B cell (primary cell): Measurements from ENCODE around the gene FIZ1. TPM values are rescaled to one million over a fixed set of nuclear protein-coding genes. Genes with fewer than 3 reads are reported as not detected.
A peak's percentile ranks its signal among the peaks of the same experiment; 100 is the strongest.

Source experiments
- ATAC-seq: fragments of 200-7000 bp; cut with Tn5 transposase; one replicate; pipeline ENCODE4 v1.10.0; 2021; ENCODE audit warnings: low read depth, mild to moderate bottlenecking, moderate number of reproducible peaks, moderate library complexity
- CTCF ChIA-PET: fragments of 350-600 bp; sonication (Branson Sonifier 250); formaldehyde crosslinking; loops from one replicate; lab custom pipeline; 2021; ENCODE audit warnings: antibody characterized with exemption, inconsistent platforms; lab: Charles Lee
- POLR2A ChIA-PET: fragments of 350-600 bp; sonication (Branson Sonifier 250); formaldehyde crosslinking; loops from one replicate; lab custom pipeline; 2021; ENCODE audit warnings: antibody characterized with exemption; lab: Charles Lee
- DNase-seq: peaks from one replicate; pipeline ENCODE4 v3.0.0; 2013
- H2AFZ ChIP-seq: 2 replicates; pipeline ENCODE4 v1.6.1; 2012; ENCODE audit warnings: mild to moderate bottlenecking, low read depth, low read length; ENCODE audit not compliant: insufficient read depth, poor library complexity, severe bottlenecking
- H3K27ac ChIP-seq, 2 donors: 1 replicate in 1 of 2; 2 replicates in 1 of 2; pipeline ENCODE4 v1.5.1; 2012 to 2013; ENCODE audit warnings: low read length in 2 of 2, mild to moderate bottlenecking in 2 of 2, moderate library complexity in 1 of 2
- H3K27me3 ChIP-seq, 4 experiments: fragments of 200-600 bp in 1 of 4; sonication (generic) in 1 of 4; replicated peaks in 1 of 4; 1 replicate in 2 of 4; 2 replicates in 2 of 4; pipeline versions ENCODE4 v1.6.1 to v1.7.0; 2013 to 2016; ENCODE audit warnings: low read length in 3 of 4, mild to moderate bottlenecking in 2 of 4, mixed read lengths in 1 of 4, moderate library complexity in 1 of 4; ENCODE audit not compliant: insufficient read depth in 4 of 4, control insufficient read depth in 3 of 4; ENCODE audit errors: control extremely low read depth in 1 of 4
- H3K36me3 ChIP-seq, 2 experiments: replicated peaks in 1 of 2; 1 replicate in 1 of 2; 2 replicates in 1 of 2; pipeline versions ENCODE4 v1.6.1 to v1.7.1; 2013; ENCODE audit warnings: low read length in 1 of 2; ENCODE audit not compliant: insufficient read depth in 2 of 2, control insufficient read depth in 1 of 2; ENCODE audit errors: control extremely low read depth in 1 of 2, extremely low read depth in 1 of 2
- H3K4me1 ChIP-seq, 2 donors: fragments of 200-600 bp in 1 of 2; sonication (generic) in 1 of 2; 1 replicate in 1 of 2; 2 replicates in 1 of 2; pipeline versions ENCODE4 v1.5.1 to v1.6.1; 2013 to 2017; ENCODE audit warnings: low read length in 2 of 2; ENCODE audit not compliant: control insufficient read depth in 2 of 2, insufficient read depth in 2 of 2
- H3K4me2 ChIP-seq: replicated peaks from 2 replicates; pipeline ENCODE3; 2012; ENCODE audit warnings: mild to moderate bottlenecking, low read depth, low read length; ENCODE audit not compliant: poor library complexity, severe bottlenecking
- H3K4me3 ChIP-seq, 5 experiments: fragments of 200-600 bp in 1 of 5; sonication (generic) in 1 of 5; 1 replicate in 3 of 5; 2 replicates in 2 of 5; pipeline versions ENCODE4 v1.5.1 to v1.7.0; 2011 to 2016; ENCODE audit warnings: low read length in 4 of 5, mild to moderate bottlenecking in 4 of 5, low read depth in 2 of 5, control low read depth in 1 of 5, moderate library complexity in 1 of 5; ENCODE audit not compliant: insufficient read depth in 1 of 5; ENCODE audit errors: control extremely low read depth in 1 of 5, extremely low read depth in 1 of 5
- H3K79me2 ChIP-seq: fragments of 200-600 bp; sonication (generic); one replicate; pipeline ENCODE4 v1.6.0; 2016; ENCODE audit warnings: low read length; ENCODE audit not compliant: control insufficient read depth, insufficient read depth
- H3K9ac ChIP-seq: fragments of 200-600 bp; sonication (generic); 2 replicates; pipeline ENCODE4 v1.6.1; 2017; ENCODE audit warnings: mild to moderate bottlenecking, low read length, moderate library complexity
- H3K9me3 ChIP-seq, 3 donors: one replicate each; pipeline versions ENCODE4 v1.6.1 to v1.7.1; 2013; ENCODE audit warnings: low read length in 2 of 3; ENCODE audit not compliant: control insufficient read depth in 2 of 3, insufficient read depth in 1 of 3; ENCODE audit errors: control extremely low read depth in 1 of 3
- H4K20me1 ChIP-seq: 2 replicates; pipeline ENCODE4 v1.6.0; 2012; ENCODE audit warnings: mild to moderate bottlenecking, low read length; ENCODE audit not compliant: insufficient read depth, control insufficient read depth, poor library complexity, severe bottlenecking
- H3K27ac Mint-ChIP-seq: one replicate; pipeline ENCODE4 v1.8.0; 2021; ENCODE audit warnings: mixed read lengths
- H3K27me3 Mint-ChIP-seq: one replicate; pipeline ENCODE4 v1.8.0; 2021; ENCODE audit warnings: mixed read lengths
- H3K4me1 Mint-ChIP-seq: one replicate; pipeline ENCODE4 v1.8.0; 2021; ENCODE audit warnings: mixed read lengths
- H3K4me3 Mint-ChIP-seq: one replicate; pipeline ENCODE4 v1.8.0; 2021; ENCODE audit warnings: mixed read lengths
- H3K9me3 Mint-ChIP-seq: one replicate; pipeline ENCODE4 v1.8.0; 2022; ENCODE audit warnings: mixed read lengths; ENCODE audit not compliant: insufficient read depth
- CTCF ChIP-seq: fragments of 200-600 bp; IDR thresholded peaks from one replicate; pipeline ENCODE4 v1.8.0; 2022; ENCODE audit warnings: antibody characterized with exemption, mild to moderate bottlenecking
- EZH2 ChIP-seq: IDR thresholded peaks from 2 replicates; pipeline ENCODE4 v1.6.1; 2012; ENCODE audit warnings: borderline replicate concordance, low read depth, mild to moderate bottlenecking, moderate library complexity, low read length; ENCODE audit not compliant: insufficient read depth, poor library complexity, severe bottlenecking
- WGBS: methylation state at CpG from one replicate; pipeline ENCODE4 v1.1.5; 2013; ENCODE audit warnings: missing lambda C conversion rate; ENCODE audit not compliant: insufficient coverage; 5-methylcytosine and 5-hydroxymethylcytosine counted together
- intact Hi-C: fragments of 100-400 bp; cut with micrococcal nuclease; formaldehyde crosslinking; loops from one replicate; pipeline ENCODE4 v1.10.0; 2022
- polyA plus RNA-seq: library from polyadenylated mRNA; depleted of rRNA; stranded (reverse); fragments of >200 nt; gene quantifications from 2 replicates; pipeline ENCODE4 v1.2.3, GENCODE V29; 2012
- total RNA-seq, 2 donors: library from RNA; stranded (reverse); fragments of 120-200 nt in 1 of 2; gene quantifications; 1 replicate in 1 of 2; 2 replicates in 1 of 2; pipeline versions ENCODE4 v1.2.3 to v1.2.4, GENCODE V29; 2013 to 2022

FIZ1 gene
- total and polyA plus RNA-seq, 2 donors (not counting 1 experiment from before 2014, with no cell fraction given) = 8.0 to 26.4 TPM

- TF ChIP-seq CTCF (no peak), EZH2 (no peak)
- H2AFZ ChIP-seq = no peak overlapping the region
- no peak for DNase-seq
- ATAC-seq = no peak
- ChIA-PET CTCF (interaction anchor here (0.7 to 7.2 kb wide), 2 partner anchors 10 to 60 kb away, joined by 3 to 131 read pairs; no protein-coding TSS in a partner anchor), POLR2A (interaction anchor here (0.7 to 1.8 kb wide), 3 partner anchors 9 to 23 kb away, joined by 4 to 12 read pairs (median 4); partner anchors contain the start of gene U2AF2)
- no peaks in the 10 kb centered on the region for H3K27me3 ChIP-seq
- intact Hi-C loops = no loop called here
- peak overlapping the region; percentile 89 for H3K27ac Mint-ChIP-seq
- H3K36me3 ChIP-seq = peaks cover 0 to 23% of the 10 kb centered on the region in 2 experiments
- peak overlapping the region in 1 of 2 donors; percentile 24 for H3K27ac ChIP-seq
- H4K20me1 ChIP-seq = peaks cover 21% of the 10 kb centered on the region
- no peak overlapping the region for H3K4me3 ChIP-seq
- H3K4me1 ChIP-seq = peaks cover 42 to 67% of the 10 kb centered on the region in 2 donors
- peaks cover 0 to 2% (median 0%) of the 10 kb centered on the region in 3 donors for H3K9me3 ChIP-seq
- H3K4me2 ChIP-seq = peak overlapping the region; percentile 96
- H3K9ac ChIP-seq = no peak overlapping the region
- H3K4me1 Mint-ChIP-seq = peaks cover 66% of the 10 kb centered on the region
- 68% methylated on average over 5 of the region's 5 CpGs for WGBS
- no peaks in the 10 kb centered on the region for H3K9me3 Mint-ChIP-seq
- H3K4me3 Mint-ChIP-seq = peak overlapping the region; percentile 88
- H3K79me2 ChIP-seq = peaks cover 42% of the 10 kb centered on the region
- H3K27me3 Mint-ChIP-seq = no peaks in the 10 kb centered on the region
Observed at GRCh38 chr19:55645512-55645881, 46.2 kb upstream of the FIZ1 start.

- peak overlapping the region; percentile 98 for H3K27ac Mint-ChIP-seq
- H3K4me3 ChIP-seq = no peak overlapping the region
- peaks cover 42% of the 10 kb centered on the region for H3K79me2 ChIP-seq
- H3K9ac ChIP-seq = no peak overlapping the region
- CTCF ChIA-PET = interaction anchor here (0.5 to 7.2 kb wide), 3 partner anchors 8 to 10 kb away, joined by 3 to 131 read pairs (median 5); partner anchors contain the start of gene U2AF2
- peak overlapping the region; percentile 88 for H3K4me3 Mint-ChIP-seq
- DNase-seq (no peak), ATAC-seq (no peak)
- peak overlapping the region; percentile 24 to 79 for H3K27ac ChIP-seq
- H3K4me1 Mint-ChIP-seq = peaks cover 65% of the 10 kb centered on the region
- no peaks in the 10 kb centered on the region for H3K27me3 Mint-ChIP-seq
- peaks cover 21% of the 10 kb centered on the region for H4K20me1 ChIP-seq
- intact Hi-C loops = loop anchor here (5.0 kb wide), 3 partner anchors 32 to 238 kb away; partner anchors contain the start of genes EPN1, UBE2S and ZNF865
- H3K9me3 ChIP-seq = peaks cover 0 to 7% (median 0%) of the 10 kb centered on the region in 3 donors
- H2AFZ ChIP-seq = no peak overlapping the region
- H3K9me3 Mint-ChIP-seq = no peaks in the 10 kb centered on the region
- TF ChIP-seq CTCF (no peak), EZH2 (no peak)
- peaks cover 43 to 72% of the 10 kb centered on the region in 2 donors for H3K4me1 ChIP-seq
- H3K27me3 ChIP-seq = no peaks in the 10 kb centered on the region
- peaks cover 0 to 21% of the 10 kb centered on the region in 2 experiments for H3K36me3 ChIP-seq
- H3K4me2 ChIP-seq = peak overlapping the region; percentile 96
- 65% methylated on average over 27 of the region's 28 CpGs for WGBS
- POLR2A ChIA-PET = interaction anchor here (0.6 to 1.8 kb wide), 4 partner anchors 9 to 525 kb away, joined by 3 to 12 read pairs (median 4); partner anchors contain the start of gene U2AF2
Observed at GRCh38 chr19:55644842-55645511, 45.7 kb upstream of the FIZ1 start.
